Globus pallidus (tissue), 1 donor: ENCODE data around the gene CP.
"Not testable (repeated sequence)": the region's sequence is repeated elsewhere in the genome, so short reads cannot be mapped to it uniquely, and the experiment has no call there.

ENCODE experiments used
- DNase-seq: peaks from one replicate; pipeline ENCODE4 v3.0.0-alpha.2; 2015; ENCODE audit warnings: low spot score

CP gene

DNA sequence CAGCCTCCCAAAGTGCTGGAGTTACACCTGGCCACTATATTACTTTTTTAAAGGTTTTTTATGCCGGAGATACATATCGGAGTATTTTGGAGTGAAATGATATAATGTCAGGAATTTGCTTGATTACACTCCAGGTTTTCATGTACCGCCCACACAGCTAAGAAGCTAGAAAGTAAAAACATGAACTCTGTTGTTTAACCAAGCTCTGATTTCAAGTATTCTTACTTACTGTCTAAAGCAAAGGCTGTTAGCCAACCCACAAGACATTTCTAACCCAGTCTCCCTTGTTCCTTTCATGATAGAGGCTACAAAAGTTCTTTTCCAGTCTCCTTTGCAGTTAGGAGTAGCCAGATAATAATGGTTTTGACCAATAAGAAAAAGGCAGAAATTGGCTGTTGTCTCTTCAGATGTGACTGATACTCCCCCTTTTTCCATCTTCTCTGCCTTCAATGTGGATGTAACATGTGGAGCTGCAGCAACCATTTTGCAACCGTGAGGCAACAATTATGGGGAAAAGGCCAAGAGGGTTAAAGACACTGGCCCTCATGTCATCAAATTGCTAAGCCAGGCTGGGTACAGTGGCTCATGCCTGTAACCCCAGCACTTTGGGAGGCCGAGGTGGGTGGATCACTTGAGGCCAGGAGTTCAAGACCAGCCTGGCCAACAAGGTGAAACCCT, 6.1 kb upstream of the CP start:
- no peak for DNase-seq

DNA sequence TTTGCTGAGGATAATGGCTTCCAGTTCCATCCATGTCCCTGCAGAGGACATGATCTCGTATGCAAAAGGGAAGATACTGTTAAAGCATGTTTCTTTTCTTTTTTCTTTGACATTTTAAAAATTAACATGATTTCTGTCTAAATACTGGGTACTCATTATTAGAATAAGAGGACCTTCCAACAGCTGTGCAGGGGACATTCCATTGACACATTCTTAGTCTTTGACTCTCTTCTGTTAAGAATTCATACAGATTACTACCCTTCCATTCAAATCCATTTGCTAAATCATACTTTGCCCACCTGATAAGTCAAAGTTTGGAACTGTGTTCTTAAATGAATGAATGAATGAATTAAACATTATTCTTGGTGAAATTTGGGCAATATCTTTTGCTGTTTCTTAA, 5.1 kb upstream of the CP start:
- no peak for DNase-seq

DNA sequence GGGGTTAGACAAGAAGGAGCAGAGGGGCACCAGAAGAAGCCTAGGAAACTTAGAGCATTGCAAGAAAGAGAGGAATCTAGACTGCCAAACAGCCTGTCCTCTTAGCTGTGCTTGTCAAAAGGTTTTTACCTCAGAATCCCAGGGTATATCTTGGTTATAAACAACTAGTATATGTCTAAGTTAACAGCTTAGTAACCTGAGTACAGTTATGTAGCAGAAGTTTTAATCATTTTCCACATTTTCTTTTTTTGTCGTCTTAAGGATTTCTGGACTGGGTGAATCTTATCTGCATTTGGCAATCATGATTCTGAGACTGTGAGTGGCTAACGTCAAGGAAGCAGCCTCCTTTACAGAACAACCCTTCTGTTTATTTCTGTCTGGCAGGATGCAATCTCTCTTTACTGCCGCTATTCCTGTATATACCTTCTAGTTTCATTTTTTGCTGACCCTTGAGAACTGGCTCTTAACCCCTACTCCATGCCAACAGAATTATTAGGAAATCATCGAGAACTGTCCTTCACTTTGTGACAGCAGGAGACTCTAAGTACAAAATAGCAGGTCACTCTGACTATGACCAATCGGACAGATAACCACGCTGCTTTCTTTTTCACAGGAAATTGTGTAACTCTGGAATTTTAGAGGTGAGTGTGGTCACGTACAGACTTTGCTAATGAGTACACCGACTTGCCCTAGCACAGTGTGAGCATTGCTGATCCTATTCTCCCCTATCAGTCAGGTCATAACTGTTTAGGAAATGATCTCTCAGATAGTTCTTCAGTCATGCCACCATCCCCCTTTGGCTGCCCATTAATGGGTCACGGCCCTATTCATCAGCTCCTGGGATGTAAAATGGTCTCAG, 3.3 kb upstream of the CP start:
- DNase-seq: peak; percentile 23

DNA sequence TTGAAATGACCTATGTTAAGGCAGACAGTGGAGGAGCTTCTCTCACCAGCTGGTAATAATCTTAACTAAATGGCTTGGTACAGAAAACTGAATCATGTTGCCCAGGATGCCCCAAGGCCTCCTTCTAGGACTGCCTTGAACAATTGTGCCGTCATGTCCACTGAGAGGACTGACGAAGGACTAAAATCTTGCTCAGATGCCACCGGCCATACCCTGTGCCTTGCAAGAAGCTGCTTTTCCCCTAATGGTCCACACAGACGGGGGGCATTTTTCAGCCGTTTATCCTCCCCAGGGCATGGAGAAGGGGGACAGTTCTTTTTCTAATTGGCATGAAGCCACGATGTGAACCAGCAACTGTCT, 1.8 kb upstream of the CP start:
- no peak for DNase-seq

DNA sequence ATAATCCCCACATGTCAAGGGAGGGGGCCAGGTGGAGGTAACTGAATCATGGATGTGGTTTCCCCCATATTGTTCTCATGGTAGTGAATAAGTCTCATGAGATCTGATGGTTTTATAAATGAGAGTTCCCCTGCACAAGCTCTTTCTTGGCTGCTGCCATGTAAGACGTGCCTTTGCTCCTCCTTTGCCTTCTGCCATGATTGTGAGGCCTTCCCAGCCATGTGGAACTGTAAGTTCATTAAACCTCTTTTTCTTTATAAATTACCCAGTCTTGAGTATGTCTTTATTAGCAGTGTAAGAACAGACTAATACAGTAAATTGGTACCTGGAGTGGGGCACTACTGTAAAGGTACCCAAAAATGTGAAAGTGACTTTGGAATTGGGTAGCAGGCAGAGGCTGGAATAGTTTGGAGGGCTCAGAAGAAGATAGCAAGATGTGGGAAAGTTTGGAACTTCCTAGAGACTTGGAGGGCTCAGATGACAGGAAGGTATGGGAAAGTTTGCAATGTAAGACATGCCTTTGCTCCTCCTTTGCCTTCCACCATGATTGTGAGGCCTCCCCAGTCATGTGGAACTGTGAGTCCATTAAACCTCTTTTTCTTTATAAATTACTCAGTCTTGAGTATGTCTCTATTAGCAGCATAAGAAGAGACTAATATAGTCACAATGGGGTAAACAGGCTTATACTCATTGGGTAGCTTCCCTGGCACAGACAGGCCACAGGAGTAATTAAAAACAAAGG, 2.1 kb downstream of the CP start:
- not testable (repeated sequence) for DNase-seq

DNA sequence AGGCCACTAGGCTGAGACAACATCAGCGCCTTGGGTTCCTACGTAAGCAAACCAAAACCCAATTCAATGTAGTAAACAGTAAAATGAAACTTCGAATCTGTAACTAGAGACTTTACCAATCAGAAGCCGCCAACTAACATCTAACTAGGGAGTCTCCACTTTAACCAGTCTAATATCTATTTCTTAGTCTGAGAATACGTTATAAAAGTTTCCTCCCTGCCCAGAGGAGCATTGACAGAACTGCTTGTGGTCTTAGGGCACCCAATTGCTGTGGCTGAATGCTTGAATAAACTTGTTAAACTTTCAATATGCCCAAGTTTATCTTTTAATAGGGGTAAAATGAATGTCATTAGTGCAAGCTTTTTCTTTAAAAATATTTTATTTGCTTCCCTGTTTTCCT, 4.3 kb downstream of the CP start:
- DNase-seq: no peak

DNA sequence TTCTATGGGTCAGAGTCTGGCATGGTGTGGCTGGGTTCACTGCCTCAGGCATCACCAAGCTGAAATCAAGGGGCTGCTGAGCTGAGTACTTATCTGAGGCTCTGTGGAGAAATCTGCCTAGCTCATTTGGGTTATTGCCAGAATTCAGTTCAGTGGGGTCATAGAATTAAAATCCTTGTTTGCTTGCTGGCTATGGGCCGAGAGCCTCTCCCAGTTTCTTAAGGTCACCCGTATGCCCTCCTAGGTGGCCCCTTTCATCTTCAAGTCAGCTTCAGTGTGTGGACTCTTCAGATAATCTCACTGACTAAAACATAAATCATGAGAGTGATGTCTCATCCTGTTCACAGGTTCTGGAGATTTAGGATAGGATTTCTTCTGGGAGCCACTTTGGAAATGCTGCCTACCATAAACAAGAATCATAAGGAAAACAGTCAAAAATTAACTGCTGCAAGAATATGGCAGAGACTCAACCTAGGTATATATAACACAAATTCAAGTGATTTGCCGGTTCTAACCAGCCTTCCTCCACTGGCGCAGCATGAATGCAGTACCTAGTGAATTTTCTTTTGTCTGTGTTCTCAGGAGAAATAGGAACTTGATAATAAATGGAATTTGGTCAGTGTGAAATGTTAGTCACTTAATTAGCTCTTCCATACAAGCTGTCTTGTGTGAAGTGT, 5.3 kb downstream of the CP start:
- DNase-seq: no peak

DNA sequence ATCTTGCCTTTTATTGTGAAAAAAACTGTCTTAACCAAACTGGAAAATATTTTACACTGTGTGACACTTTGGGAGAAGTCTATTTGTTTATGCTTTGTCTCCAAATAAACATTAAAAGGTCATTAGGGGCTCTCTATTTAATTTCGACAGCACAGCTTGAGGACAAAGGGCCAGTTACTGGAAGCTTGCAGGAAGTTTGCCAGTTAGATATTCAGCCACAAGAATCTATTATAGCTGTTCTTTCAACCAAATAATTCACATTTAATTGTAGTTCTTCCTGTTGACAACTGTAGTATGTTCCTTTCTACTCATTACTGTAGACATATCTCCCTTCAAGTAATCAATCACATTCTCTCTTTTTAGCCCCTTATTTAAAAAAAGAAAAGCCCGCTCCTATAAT, 6.1 kb downstream of the CP start:
- no peak for DNase-seq

DNA sequence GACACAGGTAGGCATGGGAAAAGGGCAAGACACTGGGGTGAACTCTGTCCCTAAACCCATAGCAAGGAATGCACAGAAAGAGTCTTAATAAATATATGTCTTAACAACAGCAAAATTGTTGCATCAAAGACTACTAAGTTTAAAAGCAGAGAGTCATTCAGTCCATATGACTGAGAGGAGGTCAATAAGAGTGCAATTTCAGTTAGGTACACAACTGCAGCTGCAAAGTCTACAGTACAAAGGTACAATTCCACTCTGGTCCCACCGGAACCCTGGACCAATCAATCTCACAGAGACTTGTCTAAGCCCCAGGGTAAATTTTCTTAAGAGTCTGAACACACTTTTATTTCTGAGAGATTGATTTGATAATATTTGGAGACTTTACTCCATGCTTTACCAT, 6.9 kb downstream of the CP start:
- DNase-seq: no peak

DNA sequence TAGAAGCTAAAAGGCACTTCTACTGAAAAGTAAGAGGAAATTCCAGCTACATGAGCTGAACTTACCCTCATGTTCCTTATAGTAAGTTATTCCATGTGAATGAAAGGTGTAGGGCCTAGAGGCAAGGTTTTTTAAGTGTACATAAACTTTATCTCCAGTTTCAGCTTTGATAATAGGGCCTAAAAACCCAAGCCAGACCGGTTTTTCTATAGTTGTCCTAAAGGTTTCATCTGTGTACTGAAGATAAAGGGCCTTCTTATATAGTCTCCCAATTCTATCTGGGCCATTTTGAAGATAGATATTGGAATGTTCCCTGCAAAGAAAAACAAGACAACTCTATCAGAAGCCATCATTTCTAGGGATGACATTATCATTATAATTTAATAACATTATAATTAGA, 9.2 kb downstream of the CP start:
- DNase-seq: no peak

DNA sequence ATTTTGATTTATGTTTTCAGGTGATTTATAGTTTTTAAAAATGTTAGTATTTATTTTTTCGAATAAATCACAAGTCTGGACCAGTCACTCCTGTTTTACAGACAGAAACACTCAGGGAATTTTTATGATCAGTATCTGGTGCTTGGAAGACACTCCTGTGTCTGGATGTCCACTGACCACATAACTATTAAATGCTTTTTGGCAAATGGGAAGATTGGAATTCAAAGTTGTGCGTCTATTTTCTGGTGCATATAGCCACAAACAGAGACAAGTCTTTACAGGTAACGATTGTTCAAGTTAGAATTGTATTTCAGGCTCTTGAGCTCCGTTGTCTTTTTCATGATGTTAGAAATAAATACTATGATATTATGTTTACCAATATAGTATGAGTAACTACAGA, 12.2 kb downstream of the CP start:
- DNase-seq: no peak

DNA sequence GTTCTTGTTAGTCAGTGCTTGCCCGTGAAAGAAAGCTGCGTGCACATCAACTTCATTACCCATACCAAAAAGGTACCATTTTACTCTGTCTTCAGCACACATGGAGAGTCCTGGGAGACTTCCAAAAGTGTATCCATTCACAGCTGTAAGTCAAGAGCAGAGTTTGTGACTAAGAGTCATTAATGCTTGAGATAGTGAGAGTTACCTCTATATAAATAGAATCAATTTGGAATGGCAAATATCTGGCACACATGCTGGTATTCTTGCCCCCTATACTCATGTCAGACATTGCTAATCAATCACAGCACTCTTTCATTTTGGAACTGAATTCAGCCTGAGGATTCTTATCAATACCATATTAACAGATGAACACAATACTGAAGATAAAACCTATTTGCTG, 14.2 kb downstream of the CP start:
- no peak for DNase-seq

DNA sequence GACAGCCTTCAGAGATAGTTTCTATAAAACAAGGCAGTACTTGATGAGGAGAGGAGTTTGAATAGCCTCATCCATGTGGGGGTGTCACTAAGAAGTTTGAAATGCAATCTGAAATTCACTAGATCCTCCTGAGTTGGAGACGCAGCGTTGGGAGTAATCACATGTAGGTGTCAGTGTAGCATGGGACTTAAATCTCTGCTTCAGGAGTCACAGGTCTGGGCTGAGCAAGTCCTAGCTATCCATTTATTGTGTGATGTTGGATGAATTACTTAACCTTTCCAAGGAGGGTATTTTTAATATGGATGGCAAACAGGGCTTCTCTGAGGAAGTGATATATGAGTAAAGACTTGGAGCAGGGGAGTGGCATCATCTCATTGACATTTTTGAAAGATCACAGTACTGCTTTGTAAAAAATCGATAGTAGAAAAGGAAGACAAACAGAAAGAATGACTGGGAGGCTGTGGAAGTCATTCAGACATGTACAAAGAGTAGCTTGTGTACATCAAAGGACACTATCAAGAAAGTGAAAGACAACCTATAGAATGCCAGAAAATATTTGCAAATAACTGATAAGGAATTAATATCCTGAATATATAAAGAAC, 17.1 kb downstream of the CP start:
- DNase-seq: no peak

DNA sequence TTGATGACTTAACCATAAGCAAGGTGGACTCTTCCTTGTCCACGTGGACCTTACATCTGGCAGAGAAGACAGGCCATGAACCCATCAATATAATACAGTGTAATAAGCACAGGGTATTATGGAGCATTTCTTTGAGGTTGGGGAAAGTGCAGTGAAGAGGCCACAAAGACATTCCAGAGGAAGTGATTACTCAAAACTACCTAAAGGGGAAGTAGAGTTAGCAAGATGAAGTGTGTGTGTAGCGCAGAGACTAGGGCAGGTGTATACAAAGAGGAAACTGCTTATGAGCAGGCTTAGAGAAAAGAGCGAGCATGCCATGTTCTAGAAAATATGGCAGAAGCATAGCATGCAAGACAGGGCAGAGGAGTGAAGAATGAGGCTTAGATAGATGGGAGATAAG, 17.9 kb downstream of the CP start:
- DNase-seq: no peak

DNA sequence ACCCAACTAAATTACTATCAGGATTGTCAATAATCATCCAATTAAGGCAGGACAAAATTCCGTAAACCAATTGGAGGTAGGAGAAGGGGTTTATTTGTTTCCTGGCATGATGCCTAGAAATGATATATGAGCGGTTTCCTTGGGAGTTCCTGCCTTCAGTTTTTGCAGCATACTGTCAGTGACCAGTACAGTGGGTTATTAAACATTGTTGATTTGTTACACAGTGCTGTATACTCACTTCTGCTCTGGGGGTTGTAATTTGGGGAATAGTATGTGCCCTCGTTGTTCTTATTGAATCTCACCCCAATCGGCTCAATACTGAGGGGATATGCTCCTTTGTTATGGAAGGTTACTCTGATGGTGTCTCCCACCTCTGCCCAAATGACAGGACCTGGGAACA, 22.2 kb downstream of the CP start:
- DNase-seq: no peak

DNA sequence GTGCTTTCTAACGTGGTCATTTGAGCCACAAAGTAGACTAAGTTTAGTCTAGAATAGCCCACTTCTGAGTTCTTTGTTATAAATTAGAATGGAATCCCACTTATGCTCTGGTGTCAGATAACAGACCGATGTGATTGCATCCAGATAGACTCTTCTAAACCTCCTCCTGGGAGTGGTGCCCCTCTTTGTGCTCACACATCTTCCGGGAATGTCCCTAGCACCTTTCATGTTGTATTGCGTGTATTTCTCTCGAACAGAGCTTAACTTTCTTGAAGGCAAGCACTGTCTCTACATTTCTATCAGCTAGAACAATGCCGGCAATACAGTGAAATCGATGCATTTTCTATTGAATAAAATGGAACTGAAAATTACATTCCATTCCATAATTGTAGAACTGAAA, 23.0 kb downstream of the CP start:
- no peak for DNase-seq

DNA sequence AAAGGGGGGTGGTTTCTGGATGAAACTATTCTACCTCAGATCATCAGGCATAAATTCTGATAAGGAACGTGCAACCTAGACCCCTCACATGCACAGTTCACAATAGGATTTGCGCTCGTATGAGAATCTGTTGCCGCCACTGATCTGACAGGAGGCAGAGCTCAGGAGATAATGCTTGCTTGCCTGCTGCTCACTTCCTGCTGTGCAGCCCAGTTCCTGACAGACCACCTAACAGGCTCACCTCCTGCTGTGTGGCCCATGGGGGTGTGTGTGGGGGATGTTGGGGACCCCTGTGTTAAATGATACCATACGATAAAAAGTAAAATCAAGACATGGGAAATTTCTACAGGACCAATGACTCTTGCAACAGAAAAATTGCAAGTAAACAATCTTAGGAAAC, 24.0 kb downstream of the CP start:
- DNase-seq: no peak

DNA sequence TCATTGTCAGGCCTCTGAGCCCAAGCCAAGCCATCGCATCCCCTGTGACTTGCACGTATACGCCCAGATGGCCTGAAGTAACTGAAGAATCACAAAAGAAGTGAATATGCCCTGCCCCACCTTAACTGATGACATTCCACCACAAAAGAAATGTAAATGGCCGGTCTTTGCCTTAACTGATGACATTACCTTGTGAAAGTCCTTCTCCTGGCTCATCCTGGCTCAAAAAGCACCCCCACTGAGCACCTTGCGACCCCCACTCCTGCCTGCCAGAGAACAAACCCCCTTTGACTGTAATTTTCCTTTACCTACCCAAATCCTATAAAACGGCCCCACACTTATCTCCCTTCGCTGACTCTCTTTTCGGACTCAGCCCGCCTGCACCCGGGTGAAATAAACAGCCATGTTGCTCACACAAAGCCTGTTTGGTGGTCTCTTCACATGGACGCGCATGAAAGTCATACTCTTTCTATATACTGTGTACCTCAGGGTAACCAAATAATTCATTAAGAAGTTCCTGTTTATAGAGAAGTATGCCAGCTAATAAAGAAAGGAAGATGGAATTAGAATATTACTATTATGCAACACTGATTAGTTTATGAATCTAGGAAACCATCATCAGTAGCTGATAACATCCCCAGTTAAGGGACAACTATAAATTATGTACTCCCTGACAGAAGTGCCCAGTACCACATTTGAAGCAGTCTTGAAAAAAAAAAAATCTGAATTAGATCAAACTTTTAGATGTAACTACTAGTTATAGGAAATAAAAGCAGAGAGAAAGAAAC, 24.6 kb downstream of the CP start:
- DNase-seq: not testable (repeated sequence)

DNA sequence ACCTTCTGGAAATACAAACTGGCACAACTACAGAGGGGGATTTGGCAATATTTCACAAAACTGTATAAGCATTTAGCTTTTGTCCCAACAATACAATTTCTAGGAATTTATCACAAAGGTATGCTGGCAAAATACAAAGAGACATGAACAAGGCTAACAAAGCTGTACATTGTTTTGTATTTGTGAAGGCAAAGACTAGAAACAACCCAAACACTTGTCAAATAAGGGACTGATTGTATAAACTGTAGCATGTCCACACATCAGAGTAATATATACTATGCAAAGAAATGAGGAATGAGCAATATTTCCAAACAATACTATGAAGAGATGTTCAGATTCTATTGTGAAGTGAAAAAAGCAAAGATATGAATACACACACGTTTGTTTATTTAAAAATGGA, 26.4 kb downstream of the CP start:
- peak; percentile 40 for DNase-seq

DNA sequence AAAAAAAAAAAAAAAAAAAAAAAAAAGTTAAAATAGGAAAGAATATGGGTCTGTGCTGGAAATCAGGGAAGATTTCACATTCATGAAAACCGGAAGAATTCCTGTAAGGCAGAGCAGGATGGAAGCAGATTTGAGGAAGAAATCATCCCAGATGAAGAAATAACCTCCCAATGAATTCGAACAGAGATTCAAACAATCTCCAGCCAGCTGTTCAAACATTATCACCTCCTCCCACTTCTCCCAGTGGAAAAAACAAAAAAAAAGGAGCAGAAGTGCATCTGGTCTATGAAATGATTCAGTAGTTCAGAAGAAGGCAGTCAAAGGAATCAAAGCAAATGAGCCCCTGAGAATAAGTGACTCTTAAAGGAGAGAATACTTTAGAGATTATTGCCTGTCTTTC, 33.1 kb downstream of the CP start:
- no peak for DNase-seq

DNA sequence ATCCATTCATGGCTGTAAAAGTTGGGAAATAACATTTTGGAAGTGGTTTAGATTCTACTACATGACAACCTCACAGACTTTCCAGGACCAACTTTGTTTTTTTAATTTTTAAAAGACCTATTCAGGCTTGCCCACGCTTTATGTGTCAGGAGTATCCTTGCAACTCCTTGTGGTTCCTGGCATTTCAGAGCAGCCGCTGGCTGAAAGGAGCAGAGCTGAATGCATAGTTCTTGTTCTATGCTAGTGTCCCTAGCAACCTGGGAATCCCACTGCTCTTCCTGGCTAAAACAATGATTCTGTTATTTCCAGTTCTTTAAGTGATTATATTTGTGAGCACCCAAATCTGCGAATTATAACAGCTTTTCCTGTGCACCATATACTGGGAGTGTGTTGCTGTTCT, 34.9 kb downstream of the CP start:
- peak; percentile 30 for DNase-seq
